HEK293T (cell line): ENCODE measurements around the gene KXD1.

Source experiments
- ARNT ChIP-seq: fragments of 450-650 bp; IDR thresholded peaks from 2 replicates; pipeline ENCODE4 v1.6.1; 2017; ENCODE audit warnings: mild to moderate bottlenecking
- BHLHE40 ChIP-seq: fragments of 450-650 bp; IDR thresholded peaks from 2 replicates; pipeline ENCODE4 v1.6.1; 2016; ENCODE audit warnings: mild to moderate bottlenecking, moderate library complexity, borderline replicate concordance
- ELF4 ChIP-seq: fragments of 450-650 bp; IDR thresholded peaks from 2 replicates; pipeline ENCODE4 v1.6.1; 2017; ENCODE audit warnings: antibody characterized with exemption
- FOXA1 ChIP-seq: fragments of 450-650 bp; IDR thresholded peaks from 2 replicates; pipeline ENCODE4 v1.6.1; 2016; ENCODE audit warnings: mild to moderate bottlenecking
- FOXK2 ChIP-seq: fragments of 450-650 bp; IDR thresholded peaks from 2 replicates; pipeline ENCODE4 v1.6.1; 2016; ENCODE audit warnings: mild to moderate bottlenecking
- FOXM1 ChIP-seq: fragments of 450-650 bp; IDR thresholded peaks from 2 replicates; pipeline ENCODE4 v1.6.1; 2017; ENCODE audit warnings: mild to moderate bottlenecking, borderline replicate concordance
- HDGF ChIP-seq: fragments of 450-650 bp; IDR thresholded peaks from 2 replicates; pipeline ENCODE4 v1.6.1; 2017; ENCODE audit warnings: antibody characterized with exemption, borderline replicate concordance
- L3MBTL2 ChIP-seq: fragments of 450-650 bp; conservative IDR thresholded peaks from 2 replicates; pipeline ENCODE4 v1.6.1; 2016; ENCODE audit warnings: mild to moderate bottlenecking
- NFRKB ChIP-seq: fragments of 450-650 bp; IDR thresholded peaks from 2 replicates; pipeline ENCODE4 v1.6.1; 2016; ENCODE audit warnings: mild to moderate bottlenecking, moderate library complexity
- PKNOX1 ChIP-seq: fragments of 450-650 bp; IDR thresholded peaks from 2 replicates; pipeline ENCODE4 v1.6.1; 2016
- SP1 ChIP-seq: fragments of 450-650 bp; IDR thresholded peaks from 2 replicates; pipeline ENCODE4 v1.6.1; 2017
- SUZ12 ChIP-seq: fragments of 450-650 bp; IDR thresholded peaks from 2 replicates; pipeline ENCODE4 v1.6.1; 2016; ENCODE audit warnings: mild to moderate bottlenecking
- TARDBP ChIP-seq: fragments of 450-650 bp; IDR thresholded peaks from 2 replicates; pipeline ENCODE4 v1.6.1; 2016
- ZNF384 ChIP-seq: fragments of 450-650 bp; IDR thresholded peaks from 2 replicates; pipeline ENCODE4 v1.6.1; 2016

GRCh38 chr19:18566953-18567352 is 9.3 kb downstream of the KXD1 start:
- TF ChIP-seq FOXM1, result no peak
- no peak for TF ChIP-seq ELF4
- TF ChIP-seq HDGF, result no peak
- TF ChIP-seq NFRKB, result no peak
- no peak for TF ChIP-seq SP1
- no peak for TF ChIP-seq ARNT
- no peak for TF ChIP-seq SUZ12
- TF ChIP-seq FOXA1, result no peak
- TF ChIP-seq PKNOX1, result no peak
- TF ChIP-seq L3MBTL2, result no peak
- TF ChIP-seq TARDBP, result no peak
- no peak for TF ChIP-seq ZNF384
- TF ChIP-seq BHLHE40, result no peak
- TF ChIP-seq FOXK2, result no peak
